WERI-Rb-1 (cell line): ENCODE measurements around the gene GNAQ.

ENCODE experiments used
- DNase-seq: peaks from one replicate; pipeline ENCODE4 v3.0.0-alpha.2; 2020
- H3K27ac ChIP-seq: fragments of 250-450 bp; sonication (Bioruptor Pico); 2 replicates; pipeline ENCODE4 v1.5.1; 2020; ENCODE audit warnings: mild to moderate bottlenecking, moderate library complexity
- H3K27me3 ChIP-seq: fragments of 250-450 bp; sonication (Bioruptor Pico); 2 replicates; pipeline ENCODE4 v1.5.1; 2021; ENCODE audit warnings: mild to moderate bottlenecking, low read depth, moderate library complexity; ENCODE audit not compliant: insufficient read depth, severe bottlenecking
- H3K36me3 ChIP-seq: fragments of 250-450 bp; sonication (Bioruptor Pico); 2 replicates; pipeline ENCODE4 v1.5.1; 2020; ENCODE audit warnings: mild to moderate bottlenecking, moderate library complexity
- H3K4me3 ChIP-seq: 2 replicates; pipeline ENCODE4 v1.5.1; 2011; ENCODE audit warnings: low read depth, mild to moderate bottlenecking, control low read depth, low read length
- H3K9me3 ChIP-seq: fragments of 250-450 bp; sonication (Bioruptor Pico); 2 replicates; pipeline ENCODE4 v1.5.1; 2021; ENCODE audit warnings: mild to moderate bottlenecking, moderate library complexity; ENCODE audit not compliant: severe bottlenecking
- TF ChIP-seq, protein P1 (sequence below): IDR thresholded peaks from 2 replicates; pipeline ENCODE4 v1.5.1; 2011; ENCODE audit warnings: low read depth, mild to moderate bottlenecking, control low read depth, inconsistent platforms, low read length

Gene GNAQ

DNA sequence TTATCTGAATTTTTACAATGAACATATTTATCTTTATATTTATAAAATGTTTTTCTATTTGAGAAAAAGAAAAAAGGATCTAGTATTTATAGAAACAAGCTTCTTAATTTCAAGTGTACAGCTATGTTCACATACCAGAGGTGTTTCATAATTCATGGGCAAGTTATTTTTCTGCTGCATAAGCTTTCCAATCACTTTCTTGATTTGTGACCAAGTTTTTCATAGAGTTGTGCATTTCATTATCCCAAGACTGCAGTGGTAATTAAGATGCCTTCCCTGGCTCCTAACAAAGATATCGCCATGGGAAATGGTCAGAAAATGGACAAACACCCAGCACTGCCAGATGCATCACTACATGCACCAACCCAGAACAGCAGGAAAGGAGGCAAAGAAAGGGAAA, 124.6 kb downstream of the GNAQ start:
- no peak overlapping the region for H3K27ac ChIP-seq
- H3K9me3 ChIP-seq = no peaks in the 10 kb centered on the region
- no peaks in the 10 kb centered on the region for H3K27me3 ChIP-seq
- TF ChIP-seq, protein P1, sequence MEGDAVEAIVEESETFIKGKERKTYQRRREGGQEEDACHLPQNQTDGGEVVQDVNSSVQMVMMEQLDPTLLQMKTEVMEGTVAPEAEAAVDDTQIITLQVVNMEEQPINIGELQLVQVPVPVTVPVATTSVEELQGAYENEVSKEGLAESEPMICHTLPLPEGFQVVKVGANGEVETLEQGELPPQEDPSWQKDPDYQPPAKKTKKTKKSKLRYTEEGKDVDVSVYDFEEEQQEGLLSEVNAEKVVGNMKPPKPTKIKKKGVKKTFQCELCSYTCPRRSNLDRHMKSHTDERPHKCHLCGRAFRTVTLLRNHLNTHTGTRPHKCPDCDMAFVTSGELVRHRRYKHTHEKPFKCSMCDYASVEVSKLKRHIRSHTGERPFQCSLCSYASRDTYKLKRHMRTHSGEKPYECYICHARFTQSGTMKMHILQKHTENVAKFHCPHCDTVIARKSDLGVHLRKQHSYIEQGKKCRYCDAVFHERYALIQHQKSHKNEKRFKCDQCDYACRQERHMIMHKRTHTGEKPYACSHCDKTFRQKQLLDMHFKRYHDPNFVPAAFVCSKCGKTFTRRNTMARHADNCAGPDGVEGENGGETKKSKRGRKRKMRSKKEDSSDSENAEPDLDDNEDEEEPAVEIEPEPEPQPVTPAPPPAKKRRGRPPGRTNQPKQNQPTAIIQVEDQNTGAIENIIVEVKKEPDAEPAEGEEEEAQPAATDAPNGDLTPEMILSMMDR = no peak
- H3K4me3 ChIP-seq = no peak overlapping the region
- DNase-seq = no peak
- no peaks in the 10 kb centered on the region for H3K36me3 ChIP-seq

DNA sequence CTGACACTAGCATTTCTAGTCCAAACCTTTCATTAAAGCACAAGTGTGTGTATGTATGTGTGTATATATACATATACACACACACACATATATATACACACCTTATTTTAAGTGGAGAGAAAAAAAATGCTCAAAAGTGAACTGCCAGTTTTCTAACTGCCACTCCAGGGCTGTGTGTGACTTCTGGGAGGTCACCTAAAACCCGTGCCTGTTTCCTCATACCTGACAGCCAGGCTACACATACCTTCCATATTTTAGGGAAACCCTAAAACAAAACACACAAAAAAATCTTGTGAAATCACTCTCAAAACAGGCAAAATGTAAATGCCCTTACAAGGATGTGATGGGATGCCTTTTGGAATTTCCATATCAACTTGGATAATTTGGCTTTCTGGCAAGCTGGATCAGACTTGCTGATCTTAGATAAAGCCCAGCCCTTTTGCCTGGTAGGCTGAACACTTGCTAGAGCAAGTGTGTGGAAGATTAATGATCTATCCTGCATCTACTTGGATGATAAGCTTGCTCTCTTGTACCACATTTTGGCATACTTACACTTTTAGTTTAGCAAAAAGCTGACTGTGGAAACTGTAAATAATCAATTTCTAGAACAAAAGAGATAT, 127.8 kb downstream of the GNAQ start:
- no peaks in the 10 kb centered on the region for H3K36me3 ChIP-seq
- H3K9me3 ChIP-seq = no peaks in the 10 kb centered on the region
- no peak overlapping the region for H3K27ac ChIP-seq
- no peak overlapping the region for H3K4me3 ChIP-seq
- DNase-seq = no peak
- H3K27me3 ChIP-seq = no peaks in the 10 kb centered on the region
- TF ChIP-seq, protein P1 = no peak

DNA sequence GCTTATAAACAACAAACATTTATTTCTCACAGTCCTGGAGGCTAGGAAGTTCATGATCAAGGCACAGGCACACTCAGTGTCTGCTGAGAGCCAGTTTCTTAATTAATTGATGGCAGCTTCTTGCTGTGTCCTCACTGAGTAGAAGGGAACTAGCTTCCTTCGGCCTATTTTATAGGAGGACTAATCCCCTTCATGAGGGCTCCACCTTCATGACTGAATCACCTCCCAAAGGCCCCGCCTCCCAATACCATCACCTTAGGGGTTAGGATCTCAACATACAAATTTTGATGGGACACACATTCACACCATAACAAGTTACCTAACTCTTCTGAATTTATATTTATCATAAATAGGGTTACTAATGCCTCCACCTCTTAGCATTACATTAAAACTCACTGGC, 129.8 kb downstream of the GNAQ start:
- Histone ChIP-seq H3K4me3 (no peak overlapping the region), H3K27me3 (no peaks in the 10 kb centered on the region), H3K27ac (no peak overlapping the region), H3K36me3 (no peaks in the 10 kb centered on the region), H3K9me3 (no peaks in the 10 kb centered on the region)
- no peak for DNase-seq
- TF ChIP-seq, protein P1 = no peak

DNA sequence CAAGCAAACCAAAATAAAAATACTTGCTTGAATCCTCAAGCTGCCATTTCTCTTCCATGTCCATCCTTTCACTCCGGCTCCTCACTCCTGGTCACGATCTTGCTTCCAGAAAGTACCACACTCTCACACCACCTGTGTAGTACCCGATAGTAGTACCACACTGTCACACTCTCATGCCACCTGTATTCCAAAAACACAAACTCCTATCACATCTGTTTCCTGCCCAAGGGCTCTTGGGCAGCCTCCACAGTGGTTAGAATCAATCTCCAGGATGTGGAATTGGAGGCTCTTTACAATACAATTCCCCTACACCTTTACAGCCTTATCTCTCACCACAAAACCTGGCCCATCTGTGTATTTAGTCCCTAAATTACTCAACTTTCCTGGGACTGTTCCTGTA, 130.6 kb downstream of the GNAQ start:
- no peak for DNase-seq
- H3K4me3 ChIP-seq = no peak overlapping the region
- H3K27ac ChIP-seq = no peak overlapping the region
- TF ChIP-seq, protein P1 = no peak
- no peaks in the 10 kb centered on the region for H3K9me3 ChIP-seq
- H3K27me3 ChIP-seq = no peaks in the 10 kb centered on the region
- H3K36me3 ChIP-seq = no peaks in the 10 kb centered on the region

DNA sequence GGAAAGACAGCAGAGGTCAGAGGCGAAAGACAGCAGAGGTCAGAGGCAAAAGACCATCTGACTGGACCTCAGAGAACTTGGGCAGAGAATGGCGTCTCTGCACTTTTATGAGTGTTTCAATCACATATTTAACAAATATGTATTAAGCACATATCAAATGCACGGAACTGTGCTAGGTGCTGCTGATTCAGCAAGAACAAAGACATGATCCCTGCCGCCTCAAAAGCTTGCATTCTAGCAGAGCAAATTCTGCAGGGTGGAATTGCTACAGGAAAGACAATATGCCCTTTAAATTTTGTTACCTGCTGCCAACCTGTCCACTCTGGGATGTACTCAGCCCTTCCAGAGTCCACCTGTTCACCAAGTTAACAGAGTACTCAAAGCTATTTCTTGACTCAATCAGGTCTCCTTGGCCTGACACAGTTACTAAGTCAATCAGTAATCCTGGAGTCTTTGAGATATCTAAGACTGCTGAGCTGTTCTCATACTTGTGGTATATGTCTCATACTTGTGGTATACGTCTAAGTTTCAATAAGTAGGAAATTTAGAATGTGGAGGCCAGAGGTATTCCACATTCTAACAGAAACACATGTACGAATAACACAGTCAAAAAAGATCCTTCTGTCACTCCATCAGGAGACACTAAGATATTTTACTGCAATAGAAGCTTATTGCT, 131.8 kb downstream of the GNAQ start:
- Histone ChIP-seq H3K9me3 (no peaks in the 10 kb centered on the region), H3K36me3 (no peaks in the 10 kb centered on the region), H3K4me3 (no peak overlapping the region), H3K27ac (no peak overlapping the region), H3K27me3 (no peaks in the 10 kb centered on the region)
- TF ChIP-seq, protein P1 = no peak
- no peak for DNase-seq

DNA sequence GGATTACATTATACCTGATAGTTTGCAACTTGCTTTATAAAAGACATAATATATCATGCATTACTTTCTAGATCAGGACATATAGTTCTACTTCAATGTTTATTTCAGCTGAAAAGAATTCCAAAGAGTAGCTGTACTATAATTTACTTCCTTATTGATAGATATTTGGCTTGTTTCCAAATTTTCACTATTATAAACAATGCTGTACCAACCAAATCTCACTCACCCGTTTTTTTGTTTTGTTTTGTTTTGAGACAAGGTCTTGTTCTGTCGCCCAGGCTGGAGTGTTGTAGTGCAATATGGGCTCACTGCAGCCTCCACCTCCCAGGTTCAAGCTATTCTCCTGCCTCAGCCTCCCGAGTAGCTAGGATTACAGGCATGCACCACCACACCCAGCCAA, 132.7 kb downstream of the GNAQ start:
- no peak overlapping the region for H3K4me3 ChIP-seq
- TF ChIP-seq, protein P1 = no peak
- H3K27me3 ChIP-seq = no peaks in the 10 kb centered on the region
- H3K9me3 ChIP-seq = no peaks in the 10 kb centered on the region
- H3K27ac ChIP-seq = no peak overlapping the region
- H3K36me3 ChIP-seq = no peaks in the 10 kb centered on the region
- no peak for DNase-seq
